K562 (cell line): ENCODE data around the gene IL27RA. TPM values are rescaled to one million over a fixed set of nuclear protein-coding genes. Genes with fewer than 3 reads are reported as not detected.

Experiments used
- ARID1B ChIP-seq: fragments of 450-650 bp; IDR thresholded peaks from 2 replicates; pipeline ENCODE4 v1.6.1; 2016; ENCODE audit warnings: antibody characterized with exemption, mild to moderate bottlenecking, inconsistent platforms
- BRD9 ChIP-seq: fragments of 450-650 bp; IDR thresholded peaks from 2 replicates; pipeline ENCODE4 v1.6.1; 2018; ENCODE audit warnings: low read depth; ENCODE audit not compliant: partially characterized antibody
- CTBP1 ChIP-seq: fragments of 450-650 bp; IDR thresholded peaks from 2 replicates; pipeline ENCODE4 v1.6.1; 2016; ENCODE audit warnings: borderline replicate concordance
- DNMT1 ChIP-seq: fragments of 450-650 bp; IDR thresholded peaks from 2 replicates; pipeline ENCODE4 v1.6.1; 2016; ENCODE audit warnings: antibody characterized with exemption, mild to moderate bottlenecking
- ERF ChIP-seq: fragments of 450-650 bp; formaldehyde crosslinking; IDR thresholded peaks from 2 replicates; pipeline ENCODE4 v1.4.0; 2020; ENCODE audit warnings: mild to moderate bottlenecking, mixed read lengths
- MTF1 ChIP-seq: fragments of 250-450 bp; sonication (Bioruptor Pico); IDR thresholded peaks from 2 replicates; pipeline ENCODE4 v1.9.0; 2021; ENCODE audit warnings: moderate library complexity, mild to moderate bottlenecking, inconsistent platforms, borderline replicate concordance
- NCOA2 ChIP-seq, 2 experiments: fragments of 450-650 bp; IDR thresholded peaks; 2 replicates each; pipeline ENCODE4 v1.6.1; 2018; ENCODE audit warnings: mild to moderate bottlenecking in 2 of 2, moderate library complexity in 1 of 2; ENCODE audit not compliant: partially characterized antibody in 2 of 2
- NCOR1 ChIP-seq: fragments of 450-650 bp; IDR thresholded peaks from 2 replicates; pipeline ENCODE4 v1.6.1; 2016; ENCODE audit warnings: mild to moderate bottlenecking, moderate library complexity
- NFE2 ChIP-seq: IDR thresholded peaks from 2 replicates; pipeline ENCODE4 v1.6.1; 2014; ENCODE audit warnings: antibody characterized with exemption, low read depth
- NUFIP1 ChIP-seq: fragments of 450-650 bp; IDR thresholded peaks from 2 replicates; pipeline ENCODE4 v1.6.1; 2018; ENCODE audit not compliant: partially characterized antibody
- RBBP5 ChIP-seq: fragments of 200-600 bp; sonication (generic); IDR thresholded peaks from 2 replicates; pipeline ENCODE4 v1.6.1; 2012; ENCODE audit warnings: borderline replicate concordance, mild to moderate bottlenecking, low read length, control low read depth, inconsistent platforms; ENCODE audit not compliant: insufficient read depth, poor library complexity, severe bottlenecking
- RNF2 ChIP-seq: sonication (generic); IDR thresholded peaks from 2 replicates; pipeline ENCODE4 v1.6.1; 2016
- SIN3B ChIP-seq: fragments of 450-650 bp; IDR thresholded peaks from 2 replicates; pipeline ENCODE4 v1.6.1; 2017; ENCODE audit warnings: low read depth, mild to moderate bottlenecking, moderate library complexity
- SREBF1 ChIP-seq: fragments of 150-350 bp; IDR thresholded peaks from 2 replicates; pipeline ENCODE4 v1.6.1; 2014; ENCODE audit warnings: antibody characterized with exemption, low read depth, low read length, borderline replicate concordance
- SRSF1 ChIP-seq: fragments of 200-400 bp; formaldehyde crosslinking; IDR thresholded peaks from 2 replicates; pipeline ENCODE4 v1.6.1; 2017; ENCODE audit warnings: mild to moderate bottlenecking, low read depth, low read length, moderate library complexity
- TCF7L2 ChIP-seq: fragments of 150-350 bp; IDR thresholded peaks from 2 replicates; pipeline ENCODE4 v1.6.1; 2016; ENCODE audit warnings: low read depth, mild to moderate bottlenecking, low read length, moderate library complexity
- ZNF311 ChIP-seq: fragments of 250-450 bp; sonication (Bioruptor Pico); IDR thresholded peaks from 2 replicates; pipeline ENCODE4 v1.4.0; 2020; ENCODE audit warnings: mild to moderate bottlenecking, moderate library complexity
- ZNF583 ChIP-seq: fragments of 250-450 bp; sonication (Bioruptor Pico); IDR thresholded peaks from 2 replicates; pipeline ENCODE4 v1.4.0; 2020
- ZNF717 ChIP-seq: fragments of 250-450 bp; sonication (Bioruptor Pico); IDR thresholded peaks from 2 replicates; pipeline ENCODE4 v1.5.0; 2021
- polyA plus RNA-seq, 8 experiments: library from polyadenylated mRNA; depleted of rRNA in 4 of 8; stranded (reverse) in 5 of 8; unstranded in 3 of 8; fragments of >200 nt; fragmentation: Nextera tagmentation in 2 of 8; fragmentation: Illumina TruSeq in 1 of 8; extraction: Ambion mirVana in 2 of 8; extraction: Trizol in 1 of 8; gene quantifications; 2 replicates each; pipeline versions ENCODE4 v1.2.1 to v1.2.3, GENCODE V29; 2011 to 2014; ENCODE audit warnings: inconsistent platforms in 1 of 8, missing spikeins in 1 of 8
- total RNA-seq, 7 experiments: library from RNA; depleted of rRNA in 6 of 7; stranded (reverse); fragments of >200 nt in 6 of 7; fragmentation: Illumina TruSeq in 2 of 7; extraction: Trizol in 2 of 7; gene quantifications; 2 replicates each; pipeline versions ENCODE4 v1.2.1 to v1.2.3, GENCODE V29; 2011 to 2021; ENCODE audit warnings: low replicate concordance in 1 of 7
- TF ChIP-seq, protein P1 (sequence below), 2 experiments: fragments of 450-650 bp; IDR thresholded peaks; 2 replicates each; pipeline ENCODE4 v1.6.1; 2016
- TF ChIP-seq, protein P2 (sequence below): fragments of 250-450 bp; sonication (Bioruptor Pico); IDR thresholded peaks from 2 replicates; pipeline ENCODE4 v1.6.1; 2021; ENCODE audit warnings: mild to moderate bottlenecking
- TF ChIP-seq, protein P3 (sequence below): sonication (generic); formaldehyde crosslinking; IDR thresholded peaks from 2 replicates; pipeline ENCODE4 v1.8.1; 2023; ENCODE audit warnings: mild to moderate bottlenecking, missing genetic modification reagents

IL27RA gene
- total and polyA plus RNA-seq, 9 of the 15 experiments (the other 6 are each of a cell fraction or from before 2014, with no cell fraction given): 1.9 to 15.9 (median 12.0) TPM

DNA sequence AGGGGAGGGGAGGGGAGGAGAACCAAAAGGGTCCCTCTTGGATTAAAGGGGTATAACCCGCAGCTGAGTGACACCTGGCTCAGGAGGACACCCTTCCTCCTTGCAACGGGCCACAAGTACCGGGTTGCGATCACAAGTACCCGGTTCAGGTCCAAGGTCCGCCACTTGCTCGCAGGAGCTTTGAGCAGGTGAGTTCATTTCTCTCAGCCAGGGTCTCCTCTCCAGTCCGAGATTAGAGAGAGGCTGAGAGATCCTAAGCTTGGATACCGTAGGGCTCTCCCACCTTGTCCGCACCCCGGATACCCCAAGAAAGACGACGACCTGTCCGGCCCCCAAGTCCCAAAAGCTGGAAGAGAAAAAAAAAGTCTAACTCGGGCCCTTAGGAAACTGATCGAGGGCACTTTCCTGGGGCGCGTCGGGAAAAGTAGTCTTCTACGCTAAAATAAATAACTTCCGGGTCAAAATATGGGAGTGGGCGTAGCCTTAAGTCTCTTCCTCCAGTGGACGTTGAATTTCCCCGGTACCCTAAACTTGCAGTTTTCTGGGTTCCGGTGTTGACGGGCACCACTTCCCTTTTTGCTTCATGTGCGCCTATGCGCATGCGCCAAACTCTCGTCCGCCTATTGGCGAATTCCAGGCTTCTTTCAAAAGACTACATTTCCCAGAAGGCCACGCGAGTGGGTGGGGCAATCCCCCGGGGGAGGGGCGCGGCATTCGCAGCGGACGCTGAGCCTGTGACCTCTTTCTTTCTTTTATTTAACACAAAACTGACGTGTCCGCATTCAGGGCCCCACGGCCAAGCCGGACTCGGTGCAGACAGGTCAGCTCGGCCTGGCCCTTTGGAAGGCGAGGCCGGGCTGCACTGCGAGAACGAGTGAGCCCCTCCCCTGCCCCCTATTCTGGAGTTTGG is 49.6 kb downstream of the IL27RA start (continued):
- TF ChIP-seq, protein P1, sequence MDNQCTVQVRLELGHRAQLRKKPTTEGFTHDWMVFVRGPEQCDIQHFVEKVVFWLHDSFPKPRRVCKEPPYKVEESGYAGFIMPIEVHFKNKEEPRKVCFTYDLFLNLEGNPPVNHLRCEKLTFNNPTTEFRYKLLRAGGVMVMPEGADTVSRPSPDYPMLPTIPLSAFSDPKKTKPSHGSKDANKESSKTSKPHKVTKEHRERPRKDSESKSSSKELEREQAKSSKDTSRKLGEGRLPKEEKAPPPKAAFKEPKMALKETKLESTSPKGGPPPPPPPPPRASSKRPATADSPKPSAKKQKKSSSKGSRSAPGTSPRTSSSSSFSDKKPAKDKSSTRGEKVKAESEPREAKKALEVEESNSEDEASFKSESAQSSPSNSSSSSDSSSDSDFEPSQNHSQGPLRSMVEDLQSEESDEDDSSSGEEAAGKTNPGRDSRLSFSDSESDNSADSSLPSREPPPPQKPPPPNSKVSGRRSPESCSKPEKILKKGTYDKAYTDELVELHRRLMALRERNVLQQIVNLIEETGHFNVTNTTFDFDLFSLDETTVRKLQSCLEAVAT (IDR thresholded peaks at IDR 0.05): no peak
- no peak for TF ChIP-seq DNMT1
- TF ChIP-seq, protein P2, sequence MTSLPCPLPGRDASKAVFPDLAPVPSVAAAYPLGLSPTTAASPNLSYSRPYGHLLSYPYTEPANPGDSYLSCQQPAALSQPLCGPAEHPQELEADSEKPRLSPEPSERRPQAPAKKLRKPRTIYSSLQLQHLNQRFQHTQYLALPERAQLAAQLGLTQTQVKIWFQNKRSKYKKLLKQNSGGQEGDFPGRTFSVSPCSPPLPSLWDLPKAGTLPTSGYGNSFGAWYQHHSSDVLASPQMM (CRISPR knock-in tag): no peak
- no peak for TF ChIP-seq NCOR1
- TF ChIP-seq, protein P3, sequence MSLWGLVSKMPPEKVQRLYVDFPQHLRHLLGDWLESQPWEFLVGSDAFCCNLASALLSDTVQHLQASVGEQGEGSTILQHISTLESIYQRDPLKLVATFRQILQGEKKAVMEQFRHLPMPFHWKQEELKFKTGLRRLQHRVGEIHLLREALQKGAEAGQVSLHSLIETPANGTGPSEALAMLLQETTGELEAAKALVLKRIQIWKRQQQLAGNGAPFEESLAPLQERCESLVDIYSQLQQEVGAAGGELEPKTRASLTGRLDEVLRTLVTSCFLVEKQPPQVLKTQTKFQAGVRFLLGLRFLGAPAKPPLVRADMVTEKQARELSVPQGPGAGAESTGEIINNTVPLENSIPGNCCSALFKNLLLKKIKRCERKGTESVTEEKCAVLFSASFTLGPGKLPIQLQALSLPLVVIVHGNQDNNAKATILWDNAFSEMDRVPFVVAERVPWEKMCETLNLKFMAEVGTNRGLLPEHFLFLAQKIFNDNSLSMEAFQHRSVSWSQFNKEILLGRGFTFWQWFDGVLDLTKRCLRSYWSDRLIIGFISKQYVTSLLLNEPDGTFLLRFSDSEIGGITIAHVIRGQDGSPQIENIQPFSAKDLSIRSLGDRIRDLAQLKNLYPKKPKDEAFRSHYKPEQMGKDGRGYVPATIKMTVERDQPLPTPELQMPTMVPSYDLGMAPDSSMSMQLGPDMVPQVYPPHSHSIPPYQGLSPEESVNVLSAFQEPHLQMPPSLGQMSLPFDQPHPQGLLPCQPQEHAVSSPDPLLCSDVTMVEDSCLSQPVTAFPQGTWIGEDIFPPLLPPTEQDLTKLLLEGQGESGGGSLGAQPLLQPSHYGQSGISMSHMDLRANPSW: no peak
- TF ChIP-seq ZNF583 (CRISPR knock-in tag): no peak
- no peak for TF ChIP-seq RNF2
- TF ChIP-seq TCF7L2: no peak
- no peak for TF ChIP-seq ERF (CRISPR knock-in tag)
- TF ChIP-seq RBBP5: no peak
- TF ChIP-seq NUFIP1: no peak
- TF ChIP-seq ARID1B: no peak
- peak; percentile 54; the same call in 1 of the 2 replicates for TF ChIP-seq NFE2
- TF ChIP-seq MTF1 (CRISPR knock-in tag): no peak
- TF ChIP-seq ZNF717 (CRISPR knock-in tag): no peak
- no peak for TF ChIP-seq BRD9
- TF ChIP-seq SIN3B: no peak; the same call in 1 of the 2 replicates
- no peak for TF ChIP-seq ZNF311
- no peak for TF ChIP-seq SRSF1
- no peak for TF ChIP-seq SREBF1
- TF ChIP-seq NCOA2 (IDR thresholded peaks at IDR 0.05; ENCODE audit: partially characterized antibody in 2 of 2): no peak
- peak; percentile 32 for TF ChIP-seq CTBP1
